Left ventricle myocardium inferior (tissue), 1 donor: ENCODE data around the gene CHCHD6. TPM values are rescaled to one million over a fixed set of nuclear protein-coding genes. Genes with fewer than 3 reads are reported as not detected.

Source experiments
- DNase-seq: peaks from one replicate; pipeline ENCODE4 v3.0.0-alpha.2; 2020
- H3K27ac ChIP-seq: fragments of 200-600 bp; replicated peaks from 2 replicates; pipeline ENCODE4 v1.8.0; 2021
- H3K27me3 ChIP-seq: fragments of 200-600 bp; 2 replicates; pipeline ENCODE4 v1.8.0; 2021; ENCODE audit warnings: low read depth
- H3K36me3 ChIP-seq: fragments of 200-600 bp; 2 replicates; pipeline ENCODE4 v1.8.0; 2021
- H3K4me1 ChIP-seq: fragments of 200-600 bp; 2 replicates; pipeline ENCODE4 v1.8.0; 2021
- H3K4me3 ChIP-seq: fragments of 200-600 bp; 2 replicates; pipeline ENCODE4 v1.8.0; 2021; ENCODE audit warnings: mild to moderate bottlenecking, moderate library complexity
- H3K9me3 ChIP-seq: fragments of 200-600 bp; replicated peaks from 2 replicates; pipeline ENCODE4 v1.8.0; 2021
- intact Hi-C: fragments of 100-400 bp; cut with micrococcal nuclease; formaldehyde crosslinking; loops from one replicate; pipeline ENCODE4 v1.11.0; 2022
- total RNA-seq: library from RNA; stranded (reverse); fragmentation: NEBNext Ultra II Directional; extraction: Animal tissue kit (Norgen Biotek cat#: 25700); gene quantifications from one replicate; pipeline ENCODE4 v1.2.1, GENCODE V29; 2021
- TF ChIP-seq, protein P1 (sequence below): fragments of 200-600 bp; IDR thresholded peaks from 2 replicates; pipeline ENCODE4 v1.8.0; 2021; ENCODE audit warnings: antibody characterized with exemption, mild to moderate bottlenecking, borderline replicate concordance
- donor health status: DM: no; HTN: yes; CAD: no; lungs with severe emphysema.

CHCHD6 gene
- total RNA-seq, 1 donor from 2014 or later, result 10.1 TPM

- Histone ChIP-seq H3K27me3 (no peaks in the 10 kb centered on the region), H3K9me3 (no peaks in the 10 kb centered on the region), H3K36me3 (no peaks in the 10 kb centered on the region), H3K4me3 (no peak overlapping the region), H3K4me1 (no peaks in the 10 kb centered on the region), H3K27ac (no peak overlapping the region)
- DNase-seq, result no peak
- TF ChIP-seq, protein P1, sequence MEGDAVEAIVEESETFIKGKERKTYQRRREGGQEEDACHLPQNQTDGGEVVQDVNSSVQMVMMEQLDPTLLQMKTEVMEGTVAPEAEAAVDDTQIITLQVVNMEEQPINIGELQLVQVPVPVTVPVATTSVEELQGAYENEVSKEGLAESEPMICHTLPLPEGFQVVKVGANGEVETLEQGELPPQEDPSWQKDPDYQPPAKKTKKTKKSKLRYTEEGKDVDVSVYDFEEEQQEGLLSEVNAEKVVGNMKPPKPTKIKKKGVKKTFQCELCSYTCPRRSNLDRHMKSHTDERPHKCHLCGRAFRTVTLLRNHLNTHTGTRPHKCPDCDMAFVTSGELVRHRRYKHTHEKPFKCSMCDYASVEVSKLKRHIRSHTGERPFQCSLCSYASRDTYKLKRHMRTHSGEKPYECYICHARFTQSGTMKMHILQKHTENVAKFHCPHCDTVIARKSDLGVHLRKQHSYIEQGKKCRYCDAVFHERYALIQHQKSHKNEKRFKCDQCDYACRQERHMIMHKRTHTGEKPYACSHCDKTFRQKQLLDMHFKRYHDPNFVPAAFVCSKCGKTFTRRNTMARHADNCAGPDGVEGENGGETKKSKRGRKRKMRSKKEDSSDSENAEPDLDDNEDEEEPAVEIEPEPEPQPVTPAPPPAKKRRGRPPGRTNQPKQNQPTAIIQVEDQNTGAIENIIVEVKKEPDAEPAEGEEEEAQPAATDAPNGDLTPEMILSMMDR, result no peak
- intact Hi-C loops, result no loop called here
These were observed 14.8 kb downstream of the CHCHD6 start for GRCh38 chr3:126718561-126719445.

DNA sequence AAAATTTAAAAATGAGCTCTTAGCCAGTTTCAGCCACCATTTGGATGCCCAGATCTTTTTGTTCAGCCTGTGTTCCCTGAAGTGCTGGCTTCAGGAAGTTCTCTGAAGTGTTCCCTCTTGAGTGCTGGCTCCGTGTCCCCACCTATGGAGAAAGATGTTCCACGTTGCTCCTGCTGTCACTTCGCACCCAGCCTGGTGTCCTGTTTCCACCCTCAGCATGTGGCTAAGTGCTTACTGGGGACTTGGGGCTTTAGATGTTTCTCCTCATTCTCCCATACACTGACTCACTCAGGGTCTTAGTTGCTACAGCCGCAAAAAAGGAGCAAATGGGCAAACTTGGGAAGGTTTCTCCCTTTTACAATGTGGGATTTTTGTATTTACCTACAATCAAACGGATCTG lies 16.6 kb downstream of the CHCHD6 start:
- DNase-seq, result no peak
- peaks cover 6% of the 10 kb centered on the region for H3K9me3 ChIP-seq
- no peak overlapping the region for H3K4me3 ChIP-seq
- TF ChIP-seq, protein P1, result no peak
- H3K27ac ChIP-seq, result no peak overlapping the region
- no peaks in the 10 kb centered on the region for H3K27me3 ChIP-seq
- intact Hi-C loops, result no loop called here
- H3K36me3 ChIP-seq, result peaks cover 5% of the 10 kb centered on the region
- H3K4me1 ChIP-seq, result no peaks in the 10 kb centered on the region

GRCh38 chr3:126721246-126721645 lies 17.2 kb downstream of the CHCHD6 start:
- peaks cover 5% of the 10 kb centered on the region for H3K36me3 ChIP-seq
- H3K4me3 ChIP-seq, result no peak overlapping the region
- H3K27me3 ChIP-seq, result no peaks in the 10 kb centered on the region
- intact Hi-C loops, result no loop called here
- TF ChIP-seq, protein P1, result no peak
- peaks cover 6% of the 10 kb centered on the region for H3K9me3 ChIP-seq
- no peaks in the 10 kb centered on the region for H3K4me1 ChIP-seq
- no peak overlapping the region for H3K27ac ChIP-seq
- no peak for DNase-seq

GRCh38 chr3:126723237-126723636 lies 19.2 kb downstream of the CHCHD6 start:
- no peaks in the 10 kb centered on the region for H3K27me3 ChIP-seq
- H3K4me3 ChIP-seq, result no peak overlapping the region
- intact Hi-C loops, result no loop called here
- H3K9me3 ChIP-seq, result peaks cover 6% of the 10 kb centered on the region
- no peak for DNase-seq
- peaks cover 19% of the 10 kb centered on the region for H3K36me3 ChIP-seq
- TF ChIP-seq, protein P1, result no peak
- no peaks in the 10 kb centered on the region for H3K4me1 ChIP-seq
- H3K27ac ChIP-seq, result no peak overlapping the region

DNA sequence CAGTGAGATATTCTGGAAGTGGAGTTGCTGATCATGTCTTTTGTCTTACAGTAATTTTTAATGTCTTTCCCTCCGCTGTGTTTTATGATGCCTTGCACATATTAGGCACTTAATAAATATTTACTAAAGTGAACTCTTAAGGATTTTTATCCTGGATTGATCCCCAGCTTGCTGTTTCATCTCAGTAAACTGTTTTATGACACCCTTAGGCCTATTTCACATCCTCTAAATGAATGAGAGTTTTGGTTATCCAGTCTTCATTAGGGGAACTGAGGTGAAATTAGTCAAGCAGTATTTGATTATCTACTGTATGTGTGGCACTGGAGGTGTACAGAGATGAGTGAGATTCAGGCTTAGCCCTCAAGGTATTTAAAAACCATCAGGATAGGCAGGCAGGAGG lies 19.8 kb downstream of the CHCHD6 start:
- TF ChIP-seq, protein P1, result no peak
- H3K36me3 ChIP-seq, result peaks cover 20% of the 10 kb centered on the region
- intact Hi-C loops, result no loop called here
- no peaks in the 10 kb centered on the region for H3K27me3 ChIP-seq
- no peak for DNase-seq
- H3K27ac ChIP-seq, result no peak overlapping the region
- no peaks in the 10 kb centered on the region for H3K4me1 ChIP-seq
- peaks cover 6% of the 10 kb centered on the region for H3K9me3 ChIP-seq
- no peak overlapping the region for H3K4me3 ChIP-seq
